GM18505 (cell line): ENCODE results near the gene CHST13.

Experiments
- ATAC-seq: cut with Tn5 transposase; IDR thresholded peaks from one replicate; pipeline ENCODE4 v1.9.1; 2021; ENCODE audit not compliant: unreplicated experiment
- POLR2A ChIP-seq: IDR thresholded peaks from 4 replicates; pipeline ENCODE4 v1.6.1; 2011; ENCODE audit warnings: borderline replicate concordance; ENCODE audit not compliant: insufficient read depth, insufficient read length; ENCODE audit errors: extremely low read depth

CHST13 gene

GRCh38 chr3:126484148-126484547 is 39.8 kb upstream of the CHST13 start:
- ATAC-seq, result no peak
- TF ChIP-seq POLR2A, result no peak

- ATAC-seq, result no peak
- no peak for TF ChIP-seq POLR2A
Observed at GRCh38 chr3:126484662-126485061, 39.3 kb upstream of the CHST13 start.

- no peak for ATAC-seq
- TF ChIP-seq POLR2A, result no peak
Observed at GRCh38 chr3:126485176-126485897, 38.6 kb upstream of the CHST13 start.

GRCh38 chr3:126485956-126486355 is 38.0 kb upstream of the CHST13 start:
- ATAC-seq, result no peak

GRCh38 chr3:126486360-126486847 is 37.6 kb upstream of the CHST13 start:
- no peak for TF ChIP-seq POLR2A

More at GRCh38 chr3:126485956-126486355, 38.0 kb upstream of the CHST13 start:
- TF ChIP-seq POLR2A, result no peak

DNA sequence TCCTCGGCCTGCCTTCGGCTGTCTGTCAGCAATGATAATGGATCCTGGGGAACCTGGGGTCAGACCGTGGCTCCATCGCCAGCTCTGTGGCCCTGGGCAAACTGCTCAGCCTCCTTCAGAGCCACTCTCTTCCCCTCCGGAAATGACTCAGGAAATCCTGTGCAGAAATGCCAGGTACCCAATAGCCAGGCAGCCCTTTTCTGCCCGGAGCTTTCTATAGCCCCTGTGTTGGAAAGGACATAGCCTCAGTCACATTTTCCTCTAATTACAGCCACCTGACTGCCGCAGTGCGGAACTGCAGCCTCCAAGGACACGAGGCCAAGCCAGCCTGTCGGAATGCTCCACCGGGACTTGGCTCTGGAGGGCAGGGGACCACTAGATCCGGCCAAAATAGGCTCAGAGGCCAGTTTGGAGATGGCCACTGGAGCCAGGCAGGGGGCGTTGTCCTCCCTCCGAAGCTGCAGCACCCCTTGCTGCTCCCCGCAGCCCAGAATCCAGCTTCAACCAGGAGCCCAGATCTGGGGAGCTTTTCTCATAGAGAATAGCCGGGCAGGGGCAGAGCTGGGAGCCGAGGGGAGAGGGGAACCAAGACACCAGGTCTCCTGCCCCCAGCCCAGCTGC is 36.7 kb upstream of the CHST13 start:
- TF ChIP-seq POLR2A, result no peak
- ATAC-seq, result no peak

More at GRCh38 chr3:126486360-126486847, 37.6 kb upstream of the CHST13 start:
- no peak for ATAC-seq

GRCh38 chr3:126488185-126488584 is 35.8 kb upstream of the CHST13 start:
- ATAC-seq, result no peak
- TF ChIP-seq POLR2A, result no peak

- no peak for ATAC-seq
- no peak for TF ChIP-seq POLR2A
Observed at GRCh38 chr3:126488886-126489569, 34.9 kb upstream of the CHST13 start.

DNA sequence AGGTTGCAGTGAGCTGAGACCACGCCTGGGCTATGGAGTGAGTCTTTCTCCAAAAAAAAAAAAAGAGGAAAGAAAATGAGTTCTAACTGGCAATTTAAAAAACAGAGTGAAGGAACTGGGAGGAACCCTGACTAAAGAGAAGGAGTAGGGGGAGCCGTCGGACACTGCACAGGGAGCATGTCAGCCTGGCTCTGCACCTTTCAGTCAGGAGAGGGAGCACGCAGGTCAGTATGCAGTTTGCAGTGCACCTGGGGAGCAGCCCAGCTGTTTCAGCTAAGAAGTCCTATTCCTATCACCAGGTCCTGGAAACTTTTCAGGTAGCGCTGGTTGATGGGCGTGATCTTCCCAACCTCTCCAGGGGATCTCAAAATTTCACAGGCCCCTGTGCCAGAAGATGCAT is 33.3 kb upstream of the CHST13 start:
- no peak for TF ChIP-seq POLR2A
- no peak for ATAC-seq

DNA sequence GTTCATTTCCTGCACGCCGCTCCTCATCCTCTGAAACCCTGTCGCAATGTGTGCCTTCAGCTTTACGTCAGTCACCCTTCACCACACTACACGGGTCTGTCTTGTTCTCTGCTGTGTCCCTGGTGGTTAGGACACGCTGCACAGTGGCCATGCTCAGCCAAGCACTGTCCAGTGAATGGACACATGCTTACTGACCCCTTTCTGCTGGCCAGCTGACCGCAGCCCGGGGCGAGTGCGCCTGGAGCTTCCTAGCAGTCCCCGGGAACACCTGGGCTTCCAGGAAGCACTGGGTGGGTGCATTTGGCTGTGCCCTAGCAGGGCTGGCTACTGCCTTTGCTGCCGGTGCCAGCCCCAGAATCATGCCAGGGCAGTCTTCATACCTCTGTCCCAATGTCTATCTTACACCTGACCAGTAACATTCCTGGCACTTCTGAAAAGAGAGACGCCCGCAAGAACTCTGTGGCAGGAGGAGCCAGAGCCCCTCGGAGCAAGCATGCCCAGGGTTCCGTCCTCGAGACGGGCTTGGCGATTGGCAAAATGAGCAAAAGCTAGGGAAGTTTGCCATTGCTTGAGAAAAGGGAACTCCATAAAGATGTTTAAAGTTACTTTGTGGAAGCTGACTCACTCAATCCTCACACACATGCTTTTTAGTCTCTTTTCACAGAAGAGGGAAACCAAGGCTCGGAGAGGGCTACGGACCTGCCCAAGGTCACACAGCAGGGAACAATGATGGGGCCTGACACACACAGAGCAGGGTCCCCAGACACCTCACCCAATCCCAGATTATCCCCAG is 32.5 kb upstream of the CHST13 start:
- no peak for ATAC-seq
- TF ChIP-seq POLR2A, result no peak

GRCh38 chr3:126493051-126493450 is 30.9 kb upstream of the CHST13 start:
- ATAC-seq, result no peak
- TF ChIP-seq POLR2A, result no peak

- TF ChIP-seq POLR2A, result no peak
- no peak for ATAC-seq
Observed at GRCh38 chr3:126493739-126494138, 30.2 kb upstream of the CHST13 start.
